ENCODE measurements around the gene ZCCHC2. TPM values are rescaled to one million over a fixed set of nuclear protein-coding genes. Genes with fewer than 3 reads are reported as not detected.

The ZCCHC2 gene
- total RNA-seq, 1 donor from 2014 or later = 14.8 TPM

GRCh38 chr18:62572456-62572855 is 49.6 kb downstream of the ZCCHC2 start:
- no peak overlapping the region for H3K4me3 ChIP-seq (ENCODE audit: low read depth, low read length)
- no peak for TF ChIP-seq CTCF (conservative IDR thresholded peaks at IDR 0.05; ENCODE audit: low read depth, low read length)
- DNase-seq (ENCODE audit: low read depth) = no peak

- H3K4me3 ChIP-seq (ENCODE audit: low read depth, low read length) = no peak overlapping the region
- TF ChIP-seq CTCF (conservative IDR thresholded peaks at IDR 0.05; ENCODE audit: low read depth, low read length) = no peak
- DNase-seq (ENCODE audit: low read depth) = no peak
Measured at GRCh38 chr18:62574776-62575175, 52.0 kb downstream of the ZCCHC2 start.

GRCh38 chr18:62576271-62576670 is 53.4 kb downstream of the ZCCHC2 start:
- no peak overlapping the region for H3K4me3 ChIP-seq (ENCODE audit: low read depth, low read length)
- DNase-seq (ENCODE audit: low read depth) = no peak
- no peak for TF ChIP-seq CTCF (conservative IDR thresholded peaks at IDR 0.05; ENCODE audit: low read depth, low read length)

GRCh38 chr18:62576845-62577512 is 54.2 kb downstream of the ZCCHC2 start:
- no peak for DNase-seq (ENCODE audit: low read depth)
- no peak for TF ChIP-seq CTCF (conservative IDR thresholded peaks at IDR 0.05; ENCODE audit: low read depth, low read length)
- H3K4me3 ChIP-seq (ENCODE audit: low read depth, low read length) = no peak overlapping the region

- DNase-seq (ENCODE audit: low read depth) = no peak
- TF ChIP-seq CTCF (conservative IDR thresholded peaks at IDR 0.05; ENCODE audit: low read depth, low read length) = no peak
Measured at GRCh38 chr18:62577765-62578164, 54.9 kb downstream of the ZCCHC2 start.

GRCh38 chr18:62578980-62579511 is 56.2 kb downstream of the ZCCHC2 start:
- DNase-seq (ENCODE audit: low read depth) = no peak
- no peak overlapping the region for H3K4me3 ChIP-seq (ENCODE audit: low read depth, low read length)
- no peak for TF ChIP-seq CTCF (conservative IDR thresholded peaks at IDR 0.05; ENCODE audit: low read depth, low read length)

More at GRCh38 chr18:62577765-62578164, 54.9 kb downstream of the ZCCHC2 start:
- H3K4me3 ChIP-seq (ENCODE audit: low read depth, low read length) = no peak overlapping the region

- DNase-seq (ENCODE audit: low read depth) = no peak
- H3K4me3 ChIP-seq (ENCODE audit: low read depth, low read length) = no peak overlapping the region
- no peak for TF ChIP-seq CTCF (conservative IDR thresholded peaks at IDR 0.05; ENCODE audit: low read depth, low read length)
Measured at GRCh38 chr18:62583376-62583775, 60.6 kb downstream of the ZCCHC2 start.

Measured in epithelial cell of proximal tubule (primary cell).